IMR-90 (cell line): ENCODE measurements around the gene CYP21A2. TPM values are rescaled to one million over a fixed set of nuclear protein-coding genes. Genes with fewer than 3 reads are reported as not detected.

Experiments
- ATAC-seq: fragments of 200-7000 bp; cut with Tn5 transposase; 2 replicates; pipeline ENCODE4 v1.9.1; 2020; ENCODE audit warnings: low read depth, mild to moderate bottlenecking, moderate library complexity
- BruUV-seq: library from RNA; stranded (reverse); fragments of 400-500 nt; replicated peaks from 2 replicates; lab custom pipeline; 2021; lab: Mats Ljungman, UMichigan
- CTCF ChIA-PET: fragments of 300-600 bp; formaldehyde crosslinking; extraction: SDS; loops from one replicate; lab custom pipeline; 2021; ENCODE audit warnings: antibody characterized with exemption; lab: Yijun Ruan, JAX
- POLR2A ChIA-PET: fragments of 300-600 bp; sonication (Branson Sonifier 250); formaldehyde crosslinking; loops from one replicate; lab custom pipeline; 2022; ENCODE audit warnings: antibody characterized with exemption; ENCODE audit not compliant: unreplicated experiment; lab: Charles Lee
- DNase-seq: peaks from one replicate; pipeline ENCODE4 v3.0.0; 2013
- H2AFZ ChIP-seq: replicated peaks from 2 replicates; pipeline ENCODE3; 2013; ENCODE audit warnings: low read length, mild to moderate bottlenecking; ENCODE audit not compliant: poor library complexity
- H2AK5ac ChIP-seq: 2 replicates; pipeline ENCODE4 v1.6.1; 2013; ENCODE audit warnings: low read depth, low read length, inconsistent platforms
- H2AK9ac ChIP-seq: replicated peaks from 2 replicates; pipeline ENCODE3; 2013; ENCODE audit warnings: mild to moderate bottlenecking, low read depth, low read length, moderate library complexity; ENCODE audit not compliant: poor library complexity
- H2BK120ac ChIP-seq: 2 replicates; pipeline ENCODE4 v1.6.1; 2013; ENCODE audit warnings: low read depth, low read length, inconsistent platforms
- H2BK15ac ChIP-seq: 3 replicates; pipeline ENCODE4 v1.6.1; 2013; ENCODE audit warnings: low read depth, low read length, inconsistent platforms
- H2BK20ac ChIP-seq: 2 replicates; pipeline ENCODE4 v1.6.1; 2013; ENCODE audit warnings: low read depth, mild to moderate bottlenecking, inconsistent platforms, low read length, moderate library complexity
- H2BK5ac ChIP-seq: 2 replicates; pipeline ENCODE4 v1.6.1; 2013; ENCODE audit warnings: mild to moderate bottlenecking, low read depth, low read length, inconsistent platforms; ENCODE audit not compliant: poor library complexity, severe bottlenecking
- H3K14ac ChIP-seq: replicated peaks from 2 replicates; pipeline ENCODE4 v1.6.1; 2013; ENCODE audit warnings: low read depth, low read length, inconsistent platforms
- H3K18ac ChIP-seq: 2 replicates; pipeline ENCODE4 v1.6.1; 2013; ENCODE audit warnings: low read depth, low read length, control low read depth
- H3K23ac ChIP-seq: 2 replicates; pipeline ENCODE4 v1.6.1; 2013; ENCODE audit warnings: low read depth, low read length, inconsistent platforms
- H3K27ac ChIP-seq: 2 replicates; pipeline ENCODE4 v1.5.1; 2013; ENCODE audit warnings: mild to moderate bottlenecking, control low read depth, low read length; ENCODE audit not compliant: insufficient read depth
- H3K27me3 ChIP-seq: 2 replicates; pipeline ENCODE4 v1.6.1; 2013; ENCODE audit warnings: low read length; ENCODE audit not compliant: control insufficient read depth, insufficient read depth
- H3K36me3 ChIP-seq: 2 replicates; pipeline ENCODE4 v1.6.1; 2013; ENCODE audit warnings: low read length, mixed read lengths; ENCODE audit not compliant: control insufficient read depth, insufficient read depth
- H3K4ac ChIP-seq: 2 replicates; pipeline ENCODE4 v1.6.1; 2013; ENCODE audit warnings: low read depth, low read length, inconsistent platforms
- H3K4me1 ChIP-seq: 2 replicates; pipeline ENCODE4 v1.6.1; 2013; ENCODE audit warnings: low read length, mixed read lengths; ENCODE audit not compliant: control insufficient read depth, insufficient read depth
- H3K4me2 ChIP-seq: 2 replicates; pipeline ENCODE4 v1.6.1; 2013; ENCODE audit warnings: low read depth, mild to moderate bottlenecking, control low read depth, low read length, moderate library complexity
- H3K4me3 ChIP-seq: 2 replicates; pipeline ENCODE4 v1.5.1; 2013; ENCODE audit warnings: low read depth, mild to moderate bottlenecking, control low read depth, low read length, moderate library complexity; ENCODE audit not compliant: insufficient read depth
- H3K56ac ChIP-seq: 2 replicates; pipeline ENCODE4 v1.6.1; 2013; ENCODE audit warnings: low read length, inconsistent platforms; ENCODE audit not compliant: insufficient read depth; ENCODE audit errors: extremely low read depth
- H3K79me1 ChIP-seq, 2 experiments: 2 replicates each; pipeline ENCODE4 v1.6.1; 2013; ENCODE audit warnings: low read length in 2 of 2, inconsistent platforms in 1 of 2, low read depth in 1 of 2
- H3K9ac ChIP-seq: 2 replicates; pipeline ENCODE4 v1.6.1; 2013; ENCODE audit warnings: low read depth, low read length, control low read depth
- H3K9me1 ChIP-seq: 2 replicates; pipeline ENCODE4 v1.6.1; 2013; ENCODE audit warnings: low read length, inconsistent platforms; ENCODE audit not compliant: insufficient read depth
- H3K9me3 ChIP-seq: 2 replicates; pipeline ENCODE4 v1.6.1; 2013; ENCODE audit warnings: low read length; ENCODE audit not compliant: control insufficient read depth, insufficient read depth
- H4K20me1 ChIP-seq: 2 replicates; pipeline ENCODE4 v1.6.1; 2013; ENCODE audit warnings: low read length, inconsistent platforms; ENCODE audit not compliant: insufficient read depth
- H4K5ac ChIP-seq: 2 replicates; pipeline ENCODE4 v1.6.1; 2013; ENCODE audit warnings: mild to moderate bottlenecking, low read depth, low read length, control low read depth
- H4K8ac ChIP-seq, 2 experiments: 2 replicates each; pipeline ENCODE4 v1.6.1; 2013; ENCODE audit warnings: low read depth in 2 of 2, low read length in 2 of 2, control low read depth in 1 of 2, inconsistent platforms in 1 of 2
- H4K91ac ChIP-seq: 2 replicates; pipeline ENCODE4 v1.6.1; 2013; ENCODE audit warnings: low read depth, low read length, inconsistent platforms; ENCODE audit not compliant: insufficient read depth
- BHLHE40 ChIP-seq: fragments of 150-350 bp; IDR thresholded peaks from 2 replicates; pipeline ENCODE4 v1.6.1; 2016; ENCODE audit warnings: mild to moderate bottlenecking, low read depth, low read length
- CEBPB ChIP-seq: IDR thresholded peaks from 2 replicates; pipeline ENCODE4 v1.6.1; 2012; ENCODE audit warnings: low read depth, low read length, improper control_type of control experiment
- CHD1 ChIP-seq: IDR thresholded peaks from 2 replicates; pipeline ENCODE4 v1.6.1; 2012; ENCODE audit warnings: low read depth, low read length, improper control_type of control experiment
- MAFK ChIP-seq: IDR thresholded peaks from 2 replicates; pipeline ENCODE4 v1.6.1; 2012; ENCODE audit warnings: low read depth, low read length, improper control_type of control experiment
- MAZ ChIP-seq: IDR thresholded peaks from 2 replicates; pipeline ENCODE4 v1.6.1; 2012; ENCODE audit warnings: low read depth, mild to moderate bottlenecking, low read length, improper control_type of control experiment, moderate library complexity, borderline replicate concordance
- MXI1 ChIP-seq: IDR thresholded peaks from 2 replicates; pipeline ENCODE4 v1.6.1; 2012; ENCODE audit warnings: low read depth, mild to moderate bottlenecking, low read length, moderate library complexity, borderline replicate concordance
- NFE2L2 ChIP-seq: fragments of 150-350 bp; IDR thresholded peaks from 2 replicates; pipeline ENCODE4 v1.6.1; 2016; ENCODE audit warnings: low read depth, mild to moderate bottlenecking, low read length
- POLR2A ChIP-seq: IDR thresholded peaks from 2 replicates; pipeline ENCODE4 v1.6.1; 2012; ENCODE audit warnings: mild to moderate bottlenecking, low read depth, low read length
- RCOR1 ChIP-seq: IDR thresholded peaks from 2 replicates; pipeline ENCODE4 v1.6.1; 2012; ENCODE audit warnings: mild to moderate bottlenecking, low read length, improper control_type of control experiment; ENCODE audit not compliant: insufficient replicate concordance
- RFX5 ChIP-seq: IDR thresholded peaks from 2 replicates; pipeline ENCODE4 v1.8.0; 2012; ENCODE audit warnings: low read depth, mild to moderate bottlenecking, low read length, moderate library complexity
- WGBS, 2 experiments: methylation state at CpG; one replicate each; pipeline versions ENCODE4 v1.1.5 to v1.1.7; 2013; ENCODE audit warnings: missing lambda C conversion rate in 2 of 2; ENCODE audit not compliant: insufficient read length in 1 of 2; ENCODE audit errors: extremely low coverage in 2 of 2; 5-methylcytosine and 5-hydroxymethylcytosine counted together
- dilution Hi-C: fragments of 300-500 bp; cut with HindIII; formaldehyde crosslinking; loops from one replicate; pipeline ENCODE4 v1.14.3; 2018; ENCODE audit warnings: low sequenced_read_pairs; ENCODE audit not compliant: unreplicated experiment
- in situ Hi-C: fragments of 300-500 bp; cut with MboI; formaldehyde crosslinking; loops from 3 replicates; pipeline ENCODE4 v1.14.3; 2019; ENCODE audit warnings: low sequenced_read_pairs, inconsistent platforms, mixed read lengths
- intact Hi-C: fragments of 100-400 bp; cut with micrococcal nuclease; formaldehyde crosslinking; loops from 2 replicates; pipeline ENCODE4 v1.10.0; 2022
- polyA plus RNA-seq, 3 experiments: library from polyadenylated mRNA; depleted of rRNA; stranded (reverse); fragments of >200 nt; gene quantifications; 2 replicates each; pipeline ENCODE4 v1.2.3, GENCODE V29; 2012; ENCODE audit warnings: low replicate concordance in 1 of 3
- total RNA-seq: library from RNA; depleted of rRNA; stranded (reverse); fragments of >200 nt; gene quantifications from 2 replicates; pipeline ENCODE4 v1.2.3, GENCODE V29; 2012
- TF ChIP-seq, protein P1 (sequence below): conservative IDR thresholded peaks from 2 replicates; pipeline ENCODE4 v1.5.1; 2012; ENCODE audit warnings: mild to moderate bottlenecking, low read depth, low read length, improper control_type of control experiment
- TF ChIP-seq, protein P2 (sequence below): fragments of 150-350 bp; IDR thresholded peaks from 2 replicates; pipeline ENCODE4 v1.6.1; 2017; ENCODE audit warnings: mild to moderate bottlenecking, antibody characterized with exemption, low read length, low read depth
- TF ChIP-seq, protein P3 (sequence below): fragments of 150-350 bp; IDR thresholded peaks from 2 replicates; pipeline ENCODE4 v1.6.1; 2016; ENCODE audit warnings: low read depth, mild to moderate bottlenecking, low read length, moderate library complexity, borderline replicate concordance

The CYP21A2 gene
- total and polyA plus RNA-seq, 2 of the 4 experiments (the other 2 are of a cell fraction): 0.03 TPM; not detected in 1

DNA sequence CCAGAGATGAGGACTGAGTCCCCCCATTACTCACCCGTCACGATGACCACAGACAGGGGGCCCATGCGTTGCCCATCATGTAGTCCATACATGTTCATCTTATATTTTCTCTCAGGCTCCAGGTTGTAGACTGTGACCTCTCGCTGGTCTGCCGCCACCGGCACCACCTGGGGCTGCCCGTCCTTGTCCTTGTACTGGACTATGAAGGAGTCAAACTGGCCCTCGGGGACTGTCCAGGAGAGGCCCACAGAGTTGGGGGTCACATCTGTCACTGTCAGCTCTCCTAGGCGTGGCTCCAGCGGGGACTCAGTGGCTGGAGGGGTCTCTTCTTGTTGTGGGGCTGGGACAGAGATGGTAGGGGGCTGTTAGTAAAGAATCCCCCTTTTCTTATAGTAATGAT, 35.4 kb downstream of the CYP21A2 start:
- H3K14ac ChIP-seq: no peak overlapping the region
- no peaks in the 10 kb centered on the region for H3K36me3 ChIP-seq
- no peak overlapping the region for H2AFZ ChIP-seq
- dilution Hi-C loops: no loop called here
- CTCF ChIA-PET: no interaction called here
- H2BK15ac ChIP-seq: no peak overlapping the region
- peaks cover 12% of the 10 kb centered on the region for H3K4me1 ChIP-seq
- ATAC-seq (no peak), DNase-seq (no peak)
- peaks cover 11% of the 10 kb centered on the region for H3K27me3 ChIP-seq
- intact Hi-C loops: no loop called here
- BruUV-seq: no TSS peak
- no peaks in the 10 kb centered on the region for H3K79me1 ChIP-seq
- no peak overlapping the region for H3K23ac ChIP-seq
- H3K9me1 ChIP-seq: peaks cover 8% of the 10 kb centered on the region; the same call in 1 of the 2 replicates
- H4K91ac ChIP-seq: no peak overlapping the region
- no peak overlapping the region for H4K5ac ChIP-seq
- no CpG with 5 or more reads among the region's 10 CpGs for WGBS, 2 experiments
- H3K27ac ChIP-seq: no peak overlapping the region
- H4K8ac ChIP-seq: no peak overlapping the region
- TF ChIP-seq NFE2L2 (no peak), POLR2A (no peak), CEBPB (no peak), MAZ (no peak), CHD1 (no peak), MAFK (no peak), BHLHE40 (no peak), RFX5 (no peak), MXI1 (no peak), RCOR1 (no peak)
- TF ChIP-seq, protein P1, sequence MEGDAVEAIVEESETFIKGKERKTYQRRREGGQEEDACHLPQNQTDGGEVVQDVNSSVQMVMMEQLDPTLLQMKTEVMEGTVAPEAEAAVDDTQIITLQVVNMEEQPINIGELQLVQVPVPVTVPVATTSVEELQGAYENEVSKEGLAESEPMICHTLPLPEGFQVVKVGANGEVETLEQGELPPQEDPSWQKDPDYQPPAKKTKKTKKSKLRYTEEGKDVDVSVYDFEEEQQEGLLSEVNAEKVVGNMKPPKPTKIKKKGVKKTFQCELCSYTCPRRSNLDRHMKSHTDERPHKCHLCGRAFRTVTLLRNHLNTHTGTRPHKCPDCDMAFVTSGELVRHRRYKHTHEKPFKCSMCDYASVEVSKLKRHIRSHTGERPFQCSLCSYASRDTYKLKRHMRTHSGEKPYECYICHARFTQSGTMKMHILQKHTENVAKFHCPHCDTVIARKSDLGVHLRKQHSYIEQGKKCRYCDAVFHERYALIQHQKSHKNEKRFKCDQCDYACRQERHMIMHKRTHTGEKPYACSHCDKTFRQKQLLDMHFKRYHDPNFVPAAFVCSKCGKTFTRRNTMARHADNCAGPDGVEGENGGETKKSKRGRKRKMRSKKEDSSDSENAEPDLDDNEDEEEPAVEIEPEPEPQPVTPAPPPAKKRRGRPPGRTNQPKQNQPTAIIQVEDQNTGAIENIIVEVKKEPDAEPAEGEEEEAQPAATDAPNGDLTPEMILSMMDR: no peak
- TF ChIP-seq, protein P2, sequence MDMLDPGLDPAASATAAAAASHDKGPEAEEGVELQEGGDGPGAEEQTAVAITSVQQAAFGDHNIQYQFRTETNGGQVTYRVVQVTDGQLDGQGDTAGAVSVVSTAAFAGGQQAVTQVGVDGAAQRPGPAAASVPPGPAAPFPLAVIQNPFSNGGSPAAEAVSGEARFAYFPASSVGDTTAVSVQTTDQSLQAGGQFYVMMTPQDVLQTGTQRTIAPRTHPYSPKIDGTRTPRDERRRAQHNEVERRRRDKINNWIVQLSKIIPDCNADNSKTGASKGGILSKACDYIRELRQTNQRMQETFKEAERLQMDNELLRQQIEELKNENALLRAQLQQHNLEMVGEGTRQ: no peak
- TF ChIP-seq, protein P3, sequence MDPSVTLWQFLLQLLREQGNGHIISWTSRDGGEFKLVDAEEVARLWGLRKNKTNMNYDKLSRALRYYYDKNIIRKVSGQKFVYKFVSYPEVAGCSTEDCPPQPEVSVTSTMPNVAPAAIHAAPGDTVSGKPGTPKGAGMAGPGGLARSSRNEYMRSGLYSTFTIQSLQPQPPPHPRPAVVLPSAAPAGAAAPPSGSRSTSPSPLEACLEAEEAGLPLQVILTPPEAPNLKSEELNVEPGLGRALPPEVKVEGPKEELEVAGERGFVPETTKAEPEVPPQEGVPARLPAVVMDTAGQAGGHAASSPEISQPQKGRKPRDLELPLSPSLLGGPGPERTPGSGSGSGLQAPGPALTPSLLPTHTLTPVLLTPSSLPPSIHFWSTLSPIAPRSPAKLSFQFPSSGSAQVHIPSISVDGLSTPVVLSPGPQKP: no peak
- H3K18ac ChIP-seq: no peak overlapping the region
- H3K9me3 ChIP-seq: no peaks in the 10 kb centered on the region
- H2AK9ac ChIP-seq: no peak overlapping the region
- H2BK5ac ChIP-seq: no peak overlapping the region
- no peak overlapping the region for H2BK20ac ChIP-seq
- in situ Hi-C loops: no loop called here
- no peak overlapping the region; the same call in 1 of the 2 replicates for H2AK5ac ChIP-seq
- peaks cover 5% of the 10 kb centered on the region; the same call in 1 of the 2 replicates for H4K20me1 ChIP-seq
- POLR2A ChIA-PET: no interaction called here
- no peak overlapping the region for H3K4ac ChIP-seq
- no peak overlapping the region for H2BK120ac ChIP-seq
- H3K4me3 ChIP-seq: no peak overlapping the region
- H3K9ac ChIP-seq: no peak overlapping the region
- no peak overlapping the region for H3K4me2 ChIP-seq
- no peak overlapping the region for H3K56ac ChIP-seq
